GM21576 (cell line): ENCODE results near the gene NFE2L1.
"Not testable (repeated sequence)": the region's sequence is repeated elsewhere in the genome, so short reads cannot be mapped to it uniquely, and the experiment has no call there.

Source experiments
- ATAC-seq: cut with Tn5 transposase; IDR thresholded peaks from one replicate; pipeline ENCODE4 v1.9.1; 2021; ENCODE audit warnings: mild to moderate bottlenecking, moderate library complexity; ENCODE audit not compliant: unreplicated experiment

Gene NFE2L1

DNA sequence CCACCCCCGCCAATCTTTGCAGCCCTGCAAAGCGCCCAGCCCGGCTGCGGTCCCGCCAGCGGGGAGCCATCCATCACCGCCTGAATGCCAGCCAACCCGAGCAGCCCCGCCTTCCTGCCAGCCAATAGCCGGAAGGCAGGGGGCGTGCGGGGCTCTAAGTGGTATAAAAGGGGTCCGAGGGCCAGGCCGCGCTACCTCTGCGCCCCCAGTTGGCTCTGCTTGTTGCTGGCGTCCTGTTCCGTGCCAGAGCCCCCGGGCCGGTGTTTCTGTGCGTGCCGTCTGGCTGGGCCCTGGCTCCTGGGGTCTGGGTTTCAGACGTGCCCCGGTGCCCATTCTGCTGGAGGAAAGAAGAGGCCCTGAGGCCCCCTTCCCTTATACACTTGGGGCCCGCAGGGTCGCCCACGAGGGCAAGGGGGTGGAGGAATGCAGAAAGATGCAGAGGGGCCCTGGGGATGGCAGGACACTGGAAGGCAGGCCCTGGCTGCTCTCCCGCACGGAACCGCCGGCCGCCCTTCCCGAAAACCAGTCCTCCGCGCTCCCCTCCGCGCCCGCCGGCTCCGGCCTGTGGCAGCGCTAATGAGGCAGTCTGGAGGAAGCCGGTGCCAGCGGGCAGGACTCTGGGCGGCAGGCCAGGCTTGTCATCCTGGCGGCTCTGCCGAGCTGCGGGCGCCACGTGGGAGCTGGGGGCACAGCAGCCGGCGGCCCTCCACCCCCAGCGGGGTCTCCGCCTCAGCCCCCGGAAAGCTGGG is 24.6 kb upstream of the NFE2L1 start:
- no peak for ATAC-seq

DNA sequence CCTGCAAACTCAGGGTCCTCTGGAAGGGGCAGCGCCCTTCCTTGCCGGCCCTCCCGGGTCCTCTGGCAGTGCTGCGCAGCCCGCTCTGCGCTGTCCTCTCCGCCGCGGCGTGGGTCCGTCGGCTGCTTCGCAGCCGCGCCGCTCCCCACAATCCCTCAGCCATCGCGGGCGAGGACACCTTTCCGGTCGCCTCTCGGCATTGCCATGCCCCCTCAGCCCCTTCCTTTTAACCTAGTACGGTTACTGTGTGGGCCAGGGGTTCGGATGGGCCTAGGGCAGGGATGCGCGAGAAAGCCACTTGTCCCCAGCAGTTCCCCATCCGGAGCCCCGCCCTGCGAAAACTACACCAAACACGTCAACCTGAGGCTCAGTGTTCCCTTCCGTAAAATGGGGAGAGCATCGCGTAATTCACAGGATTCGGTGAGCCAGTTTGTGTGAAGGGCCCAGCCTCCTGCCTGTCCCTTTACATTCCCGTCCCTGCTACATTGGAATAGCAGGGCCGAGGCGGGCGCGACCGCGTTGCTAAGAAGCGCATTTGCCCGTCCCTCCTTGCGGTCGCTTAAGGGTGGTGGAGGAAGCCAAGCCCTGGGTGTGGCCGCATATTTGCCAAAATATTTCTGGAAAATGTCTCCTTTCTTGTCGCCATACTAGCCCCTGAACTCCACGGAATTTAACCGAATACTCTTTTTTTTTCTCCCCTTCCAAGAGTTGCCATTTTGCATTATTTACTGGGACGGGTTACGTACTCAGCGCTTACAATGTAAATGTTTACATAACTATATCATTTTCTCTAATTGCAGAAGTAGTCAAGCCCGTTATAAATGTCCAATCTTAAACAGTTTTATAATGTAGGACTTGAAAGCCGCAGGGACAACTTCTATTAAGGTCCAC is 23.8 kb upstream of the NFE2L1 start:
- ATAC-seq = no peak

DNA sequence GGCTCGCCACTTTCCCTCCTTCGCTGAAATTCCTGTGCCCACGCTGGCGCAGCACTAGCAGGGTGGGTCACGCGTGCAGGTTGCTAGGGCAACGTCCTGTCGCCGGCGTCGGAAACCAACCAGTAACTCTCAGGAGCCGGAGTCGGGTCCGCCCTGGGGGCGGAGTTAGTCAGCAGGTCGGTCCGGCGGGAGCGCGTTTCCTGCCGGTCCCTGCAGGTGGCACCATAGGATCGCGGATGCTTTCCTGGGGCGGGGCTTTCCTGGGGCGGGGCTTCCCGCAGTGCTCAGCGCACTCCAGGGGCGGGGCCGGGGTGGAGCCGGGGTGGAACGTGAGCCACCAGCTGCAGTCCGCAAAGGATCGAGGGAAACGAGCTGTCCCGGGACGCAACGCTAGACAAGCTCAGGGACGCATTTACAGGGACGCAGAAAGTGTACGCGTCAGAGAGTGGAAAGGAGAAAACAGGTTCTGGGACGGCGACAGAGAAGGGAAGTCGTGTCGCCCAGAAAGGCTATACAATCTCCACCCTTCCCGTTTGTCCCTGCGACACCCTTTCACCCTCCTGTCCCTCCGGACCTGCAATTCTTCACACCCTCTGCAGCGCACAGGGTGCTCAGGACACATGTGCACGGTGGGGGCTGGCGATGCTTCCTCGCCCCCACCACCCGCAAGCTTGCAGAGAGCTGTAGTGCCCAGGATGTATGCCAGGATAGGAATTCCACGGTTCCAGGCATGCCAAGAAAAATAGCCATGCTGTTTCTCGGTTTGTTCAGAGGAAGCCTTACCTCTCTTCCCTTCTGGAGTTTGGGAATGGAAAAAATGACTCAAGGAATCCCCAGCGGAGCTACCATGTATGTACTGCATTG is 22.9 kb upstream of the NFE2L1 start:
- peak; percentile 76 for ATAC-seq

DNA sequence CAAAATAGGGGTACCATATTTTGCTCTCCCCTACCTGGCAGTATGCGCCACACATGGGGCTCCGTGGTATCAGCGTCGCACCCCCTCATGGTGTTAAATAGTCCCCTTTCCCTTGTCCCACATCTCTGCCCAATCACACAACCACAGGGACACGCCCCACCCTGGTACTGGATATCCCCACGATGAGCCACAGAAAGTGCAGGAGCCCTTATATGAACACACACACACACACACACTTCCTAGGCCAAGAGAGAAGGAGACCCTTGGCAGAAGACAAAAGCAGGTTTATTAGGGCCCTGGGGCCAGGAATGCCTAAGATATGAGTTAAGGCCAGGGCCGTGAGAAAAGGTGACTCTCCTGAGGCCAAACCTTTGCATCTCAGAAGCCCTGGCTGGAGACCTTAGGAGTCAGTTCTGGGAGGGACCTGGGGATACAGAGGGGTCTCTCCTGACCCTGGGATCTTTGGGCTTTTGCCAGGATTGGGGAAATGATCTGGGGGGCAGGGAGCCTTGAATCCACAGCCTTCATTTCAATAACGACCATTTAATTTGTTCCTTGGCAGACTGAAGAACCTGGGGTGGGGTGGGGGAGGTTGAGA is 22.2 kb upstream of the NFE2L1 start:
- ATAC-seq = no peak

DNA sequence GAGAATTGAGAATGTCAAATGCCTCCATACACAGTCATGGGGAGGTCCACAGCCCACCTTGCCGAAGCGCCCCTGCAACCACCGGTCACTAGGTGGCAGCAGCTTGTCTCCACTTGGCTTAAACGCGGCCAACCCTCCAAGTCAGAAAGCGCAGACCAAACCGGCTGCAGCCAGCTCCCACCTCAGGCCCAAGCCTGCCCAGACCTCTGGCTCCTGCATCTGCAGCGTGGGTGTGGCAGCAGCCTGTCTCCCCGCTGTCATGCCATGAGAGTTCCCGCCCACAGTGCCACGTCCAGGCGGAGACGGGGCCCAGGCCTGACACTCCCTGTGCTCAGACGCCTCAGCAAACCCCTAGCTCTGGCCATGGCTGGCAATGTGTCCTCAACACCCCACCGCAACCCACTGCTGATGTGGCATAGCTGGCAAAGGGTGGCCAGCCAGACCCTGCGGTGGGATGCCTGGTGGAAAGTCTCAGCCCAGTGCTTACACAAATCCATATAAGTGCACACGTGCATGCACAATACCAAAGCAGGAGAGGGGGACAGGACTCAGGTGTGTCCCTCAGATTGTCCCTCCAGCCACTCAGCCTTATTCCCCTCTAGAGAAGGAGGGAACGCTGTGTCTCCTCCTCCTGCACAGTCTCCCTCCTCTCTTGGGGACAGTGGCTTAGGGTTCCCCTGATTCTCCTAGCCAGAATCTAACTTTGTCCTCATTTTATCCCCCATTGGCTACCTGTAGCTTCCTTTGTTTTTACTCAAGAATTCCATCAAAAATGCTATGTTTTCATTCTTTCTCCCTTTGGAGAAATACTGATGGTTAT is 21.4 kb upstream of the NFE2L1 start:
- ATAC-seq = no peak

DNA sequence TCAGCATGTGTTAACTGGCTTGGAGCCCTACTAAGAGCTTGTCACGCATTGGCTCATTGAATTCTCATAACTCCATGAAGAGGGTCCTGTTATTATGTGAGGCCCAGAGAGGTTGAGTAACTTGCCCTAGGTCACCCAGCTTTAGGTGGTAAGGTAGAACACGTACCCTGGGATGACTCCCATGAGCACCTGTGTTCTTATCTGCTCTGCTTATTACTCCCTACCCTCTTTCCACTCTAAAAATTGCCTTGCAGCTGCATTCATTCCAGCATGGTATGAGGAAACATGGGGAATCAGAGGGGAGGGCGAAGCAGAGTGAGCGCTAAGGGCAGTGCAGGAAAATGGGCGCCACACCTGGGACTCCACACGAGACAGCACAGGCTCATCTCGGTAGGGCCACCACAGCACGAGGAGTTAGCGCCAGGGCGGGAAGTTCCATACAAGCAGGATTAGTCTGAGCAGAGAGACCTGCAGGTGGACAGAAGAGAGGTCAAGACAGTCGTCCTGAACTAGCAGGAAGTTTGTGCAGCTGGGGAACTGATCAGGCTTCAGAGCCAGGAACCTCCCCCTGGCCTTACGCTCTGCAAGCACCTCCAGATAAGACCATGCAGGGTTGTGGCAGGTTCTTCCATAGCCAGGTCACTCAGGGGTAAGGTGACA is 20.7 kb upstream of the NFE2L1 start:
- ATAC-seq = no peak

DNA sequence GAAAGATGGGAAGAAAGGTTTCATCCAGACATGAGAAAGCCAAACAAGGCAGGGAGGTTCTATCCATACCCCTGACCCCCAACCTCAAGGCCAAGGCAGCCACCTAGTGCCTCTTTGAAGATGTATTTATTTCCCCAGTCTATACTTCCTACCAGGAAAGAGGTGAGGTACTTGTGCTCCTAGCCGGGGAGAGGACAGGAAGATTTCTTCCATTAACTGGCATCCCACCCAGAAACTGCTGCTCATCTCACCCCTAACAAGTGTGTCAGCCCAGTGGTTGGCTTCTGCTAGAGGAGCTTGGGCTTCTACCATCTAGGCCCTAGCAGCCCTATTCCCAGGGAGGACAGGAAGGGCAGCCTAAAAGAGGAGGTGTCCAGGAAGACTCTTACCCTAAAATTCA is 19.4 kb upstream of the NFE2L1 start:
- ATAC-seq = no peak

DNA sequence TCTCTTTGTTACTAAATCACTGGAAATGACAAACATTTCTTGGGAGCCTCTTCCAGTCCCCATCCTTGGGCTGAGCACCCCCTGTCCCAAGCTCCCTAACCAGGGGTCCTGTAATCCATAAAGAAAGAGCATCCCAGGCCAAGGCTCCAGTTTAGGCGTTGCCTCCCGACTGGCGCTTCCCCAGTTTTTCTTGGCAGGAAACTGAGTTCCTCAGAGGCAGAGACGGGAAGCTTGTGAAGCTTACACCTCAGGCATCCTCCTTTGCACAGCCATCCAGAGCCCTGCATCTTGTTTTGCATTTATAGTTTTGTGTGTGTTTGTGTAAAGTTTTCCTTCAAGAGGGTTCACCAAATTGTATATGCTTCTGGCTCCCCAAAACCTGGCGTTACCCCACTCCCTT is 17.6 kb upstream of the NFE2L1 start:
- no peak for ATAC-seq

DNA sequence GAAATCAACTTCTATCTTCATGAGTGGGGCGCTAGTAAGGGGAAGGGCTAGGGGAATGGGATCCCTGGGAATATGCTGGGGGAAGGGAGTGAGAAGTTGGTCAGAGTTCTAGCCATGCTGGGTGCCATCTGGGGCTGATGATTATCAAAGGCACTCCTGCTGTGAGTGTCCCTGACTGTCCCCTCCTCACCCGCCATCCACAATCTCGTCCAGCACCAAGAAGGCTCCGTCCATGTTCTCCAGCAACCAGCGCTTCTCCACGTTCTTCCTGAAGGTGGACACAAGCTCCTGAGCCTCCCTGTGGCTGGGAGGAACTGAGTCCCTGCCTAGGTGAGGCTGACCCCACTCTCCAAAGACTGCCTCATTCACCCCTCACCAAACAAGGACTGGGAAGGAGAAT is 16.2 kb upstream of the NFE2L1 start:
- ATAC-seq = no peak

DNA sequence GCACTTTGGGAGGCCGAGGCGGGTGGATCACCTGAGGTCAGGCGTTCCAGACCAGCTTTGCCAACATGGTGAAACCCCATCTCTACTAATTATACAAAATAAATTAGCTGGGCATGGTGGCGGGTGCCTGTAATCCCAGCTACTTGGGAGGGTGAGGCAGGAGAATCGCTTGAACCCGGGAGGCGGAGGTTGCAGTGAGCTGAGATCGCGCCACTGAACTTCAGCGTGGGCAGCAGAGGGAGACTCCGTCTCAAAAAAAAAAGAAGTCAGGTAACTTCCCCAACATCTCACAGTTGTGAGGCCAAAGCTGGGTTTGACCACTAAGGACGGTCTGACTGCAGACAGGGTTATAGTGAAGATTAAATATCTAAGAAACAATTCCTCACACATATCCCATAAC is 13.4 kb upstream of the NFE2L1 start:
- not testable (repeated sequence) for ATAC-seq

DNA sequence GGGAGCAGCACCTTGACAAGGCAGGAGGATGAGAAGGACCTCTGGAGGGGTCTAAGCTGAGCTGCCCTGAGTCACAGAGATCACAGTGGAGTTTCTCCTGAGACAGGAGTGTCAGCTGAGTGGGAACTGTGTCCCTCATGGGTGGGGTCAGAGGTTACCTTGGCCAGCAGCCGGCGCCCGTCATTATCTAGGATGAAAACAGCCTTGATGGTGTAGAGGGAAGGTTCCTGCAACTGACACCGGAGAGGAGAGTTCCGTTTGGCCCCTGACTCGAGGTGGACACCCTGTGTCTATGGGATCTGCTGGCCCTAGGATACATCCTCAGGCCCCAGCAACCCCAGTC is 11.5 kb upstream of the NFE2L1 start:
- no peak for ATAC-seq

DNA sequence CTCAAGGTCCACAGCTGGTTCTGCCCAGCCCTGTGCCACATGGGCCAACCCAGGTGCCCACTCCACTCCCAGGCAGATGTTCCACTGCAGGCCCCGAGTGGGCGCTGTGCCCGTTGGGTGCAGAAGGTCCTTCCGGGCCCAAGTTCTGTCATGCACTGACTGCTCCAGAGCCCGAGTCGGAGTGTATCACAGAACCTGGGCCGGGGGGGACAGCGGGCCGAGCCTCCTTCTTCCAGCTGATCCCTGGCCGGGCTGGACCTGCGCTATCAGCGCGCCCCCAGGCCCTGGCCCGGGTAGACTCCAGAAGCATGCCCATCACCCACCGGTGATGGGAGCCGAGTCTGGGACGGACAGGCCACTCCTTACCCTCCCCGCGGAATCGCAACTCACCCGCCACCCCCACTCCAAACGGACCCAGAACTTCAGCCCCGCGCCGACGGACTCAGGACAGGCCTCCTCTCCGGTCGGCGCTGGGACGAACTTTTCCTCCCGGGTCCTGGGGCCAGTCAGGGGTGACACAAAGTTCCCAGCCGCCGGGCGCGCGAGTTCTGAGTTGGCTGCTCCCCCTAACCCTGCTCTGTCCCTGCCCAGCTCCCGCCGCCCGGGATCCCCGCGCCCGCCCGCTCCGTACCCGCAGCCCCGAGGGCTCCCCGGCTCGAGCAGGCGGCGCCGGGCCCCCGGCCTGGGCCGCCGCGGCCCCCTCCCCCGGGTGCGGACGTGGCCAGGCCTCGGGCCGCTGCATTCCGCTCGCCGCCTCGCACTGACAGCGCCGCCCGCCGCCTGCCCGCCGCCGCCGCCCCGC is 10.9 kb upstream of the NFE2L1 start, which contains the start of gene COPZ2:
TSS of gene COPZ2 (minus strand) at position 762 of the 802 bp plus-strand sequence. CDS start at position 742, 20 bp downstream.
- ATAC-seq = no peak

DNA sequence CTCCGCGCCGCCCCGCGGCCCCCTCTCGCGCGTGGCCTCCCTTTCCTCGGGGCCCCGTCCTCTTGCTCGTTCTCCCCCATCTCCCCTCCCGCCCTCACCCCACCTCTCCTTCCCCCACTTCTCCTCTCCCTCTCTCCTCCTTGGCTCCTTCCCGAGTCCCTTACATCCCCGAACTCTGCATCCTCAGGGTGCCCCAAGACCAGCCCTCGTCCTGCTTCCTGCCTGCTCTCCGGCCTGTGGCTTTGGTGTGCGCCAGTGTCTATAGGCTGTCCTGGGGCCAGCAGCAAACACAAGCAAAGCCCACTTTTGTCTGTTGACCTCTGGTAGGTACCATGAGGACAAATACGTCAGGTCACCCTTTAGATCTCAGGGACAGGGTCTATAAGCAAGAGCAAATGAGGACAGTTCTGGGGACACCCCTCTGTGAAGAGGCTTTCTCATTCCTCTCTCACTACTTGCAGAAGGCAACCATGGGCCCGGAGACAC is 10.3 kb upstream of the NFE2L1 start:
- ATAC-seq = no peak

DNA sequence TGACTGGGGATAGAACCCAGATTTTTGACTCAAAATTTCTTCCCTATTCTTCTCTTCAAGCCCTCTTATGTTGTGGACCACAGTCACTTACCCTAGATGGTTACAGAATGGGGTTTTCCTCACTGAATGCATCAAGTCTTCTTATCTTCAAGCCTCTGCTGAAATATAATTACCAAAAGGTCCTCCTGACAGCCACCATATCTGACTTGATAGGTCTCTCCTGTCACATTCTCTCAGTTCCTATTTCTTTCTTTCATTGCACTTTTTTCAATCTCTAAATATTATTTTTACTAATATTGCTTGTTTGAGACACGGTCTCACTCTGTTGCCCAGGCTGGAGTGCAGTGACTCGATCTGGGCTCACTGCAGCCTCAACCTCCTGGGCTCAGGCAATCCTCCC is 9.5 kb upstream of the NFE2L1 start:
- no peak for ATAC-seq

DNA sequence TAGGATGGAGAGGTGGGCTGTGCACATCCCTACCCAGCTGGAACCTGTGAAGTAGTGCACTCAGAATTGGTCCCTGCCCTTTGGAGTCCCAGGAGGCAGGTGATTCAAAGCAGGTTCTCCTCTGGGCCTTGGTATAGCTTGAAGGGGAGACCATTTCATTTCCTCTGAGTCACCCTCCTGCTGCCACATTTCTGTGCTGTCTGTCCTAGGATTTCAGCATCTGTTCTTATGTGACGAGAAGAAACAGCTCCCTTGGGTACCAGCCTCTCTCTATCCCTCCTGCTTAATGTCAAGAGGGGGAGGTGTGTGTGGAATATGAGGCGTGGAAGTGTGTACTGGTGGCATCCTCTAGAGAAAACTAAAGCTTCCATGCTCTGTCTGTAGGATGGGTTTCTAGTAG is 5.0 kb upstream of the NFE2L1 start:
- no peak for ATAC-seq

DNA sequence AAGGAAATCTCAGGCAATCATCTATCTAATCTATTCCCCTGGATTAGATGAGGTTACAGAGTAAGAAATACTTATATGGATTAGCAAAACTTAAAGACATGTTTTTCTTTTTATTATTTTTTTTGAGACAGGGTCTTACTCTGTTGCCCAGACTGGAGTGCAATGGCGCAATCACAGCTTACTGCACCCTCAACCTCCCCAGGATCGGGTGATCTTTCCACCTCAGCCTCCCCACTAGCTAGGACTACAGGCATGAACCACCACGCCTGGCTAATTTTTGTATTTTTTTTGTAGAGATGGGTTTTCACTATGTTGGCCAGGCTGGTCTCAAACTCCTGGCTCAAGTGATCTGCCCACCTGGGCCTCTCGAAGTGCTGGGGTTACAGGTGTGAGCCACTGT is 3.3 kb upstream of the NFE2L1 start:
- no peak for ATAC-seq

DNA sequence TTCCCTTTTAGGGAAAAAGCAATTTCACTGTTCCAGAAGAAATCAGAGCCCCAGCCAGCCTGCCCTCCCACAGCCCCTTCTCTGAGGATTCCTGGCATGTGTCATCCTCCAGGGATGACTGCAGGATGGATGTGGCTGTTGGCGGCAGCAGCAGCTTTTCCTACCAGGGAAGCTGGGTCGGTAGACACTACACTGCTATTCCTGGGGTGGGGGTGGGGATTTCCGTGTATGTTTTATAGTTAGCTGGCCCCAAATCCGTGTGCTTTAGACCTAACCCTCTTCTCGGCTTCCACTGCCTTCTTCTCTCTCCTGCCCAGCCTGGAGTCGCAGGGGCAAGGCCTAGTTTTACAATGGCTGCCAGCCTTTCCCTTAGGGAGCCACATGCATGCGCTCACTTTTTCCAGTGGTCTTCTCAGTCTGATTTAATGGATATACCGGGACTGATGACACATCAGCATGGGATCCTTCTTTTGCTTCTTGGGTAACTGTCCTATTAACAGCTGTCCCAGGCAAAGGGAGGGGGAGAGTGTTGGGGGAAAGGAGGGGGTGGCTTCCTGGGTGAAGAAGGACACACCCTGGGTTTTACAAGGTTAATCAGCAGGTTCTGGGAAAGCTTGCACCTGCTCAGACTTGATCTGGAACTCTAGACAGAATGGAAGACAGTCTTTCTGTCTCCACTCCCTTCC is 2.7 kb upstream of the NFE2L1 start:
- no peak for ATAC-seq

DNA sequence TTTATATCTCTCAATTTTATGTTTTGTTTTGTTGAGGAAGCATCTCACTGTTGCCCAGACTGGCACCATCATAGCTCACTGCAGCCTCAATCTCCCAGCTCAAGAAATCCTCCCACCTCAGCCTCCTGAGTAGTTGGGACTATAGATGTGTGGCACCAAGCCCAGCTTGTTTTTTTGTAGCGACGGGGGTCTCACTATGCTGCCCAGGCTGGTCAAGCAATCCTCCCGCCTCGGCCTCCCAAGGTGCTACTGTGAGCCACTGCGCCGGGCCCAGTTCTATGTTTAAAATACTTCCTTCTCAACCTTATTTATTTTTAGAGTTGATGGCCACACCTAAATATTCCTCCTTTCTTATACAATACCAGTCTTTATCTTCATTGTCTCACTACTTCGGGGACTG is 1.9 kb upstream of the NFE2L1 start:
- no peak for ATAC-seq
